HepG2 (cell line): ENCODE results near the gene MKRN2OS. TPM values are rescaled to one million over a fixed set of nuclear protein-coding genes. Genes with fewer than 3 reads are reported as not detected.

ENCODE experiments used
- AHR ChIP-seq: IDR thresholded peaks from 2 replicates; pipeline ENCODE4 v1.6.1; 2018; ENCODE audit warnings: missing genetic modification reagents, missing compliant biosample characterization
- ELK4 ChIP-seq: sonication (generic); formaldehyde crosslinking; IDR thresholded peaks from 2 replicates; pipeline ENCODE4 v1.9.0; 2021; ENCODE audit warnings: missing genetic modification reagents, borderline replicate concordance
- FOXK2 ChIP-seq: fragments of 450-650 bp; IDR thresholded peaks from 2 replicates; pipeline ENCODE4 v1.6.1; 2016
- KAT7 ChIP-seq: IDR thresholded peaks from 2 replicates; pipeline ENCODE4 v1.6.1; 2018; ENCODE audit warnings: borderline replicate concordance, missing compliant biosample characterization
- MTF2 ChIP-seq: sonication (generic); formaldehyde crosslinking; IDR thresholded peaks from 2 replicates; pipeline ENCODE4 v1.5.0; 2020; ENCODE audit warnings: missing genetic modification reagents, borderline replicate concordance
- MXD3 ChIP-seq: IDR thresholded peaks from 2 replicates; pipeline ENCODE4 v1.6.1; 2016; ENCODE audit warnings: mild to moderate bottlenecking, missing biosample characterization, missing genetic modification reagents
- ZHX2 ChIP-seq, 2 experiments: sonication (generic) in 1 of 2; formaldehyde crosslinking in 1 of 2; IDR thresholded peaks; 2 replicates each; pipeline versions ENCODE4 v1.6.1 to v1.9.0; 2014 to 2022; ENCODE audit warnings: antibody characterized with exemption in 1 of 2, borderline replicate concordance in 1 of 2, inconsistent platforms in 1 of 2, low read depth in 1 of 2, missing genetic modification reagents in 1 of 2
- ZNF180 ChIP-seq: sonication (generic); formaldehyde crosslinking; IDR thresholded peaks from 2 replicates; pipeline ENCODE4 v1.4.0; 2020; ENCODE audit warnings: low read depth, missing genetic modification reagents, borderline replicate concordance
- ZNF207 ChIP-seq: fragments of 450-650 bp; IDR thresholded peaks from 2 replicates; pipeline ENCODE4 v1.6.1; 2016; ENCODE audit warnings: antibody characterized with exemption, borderline replicate concordance
- ZNF318 ChIP-seq: sonication (generic); formaldehyde crosslinking; IDR thresholded peaks from 2 replicates; pipeline ENCODE4 v1.4.0; 2020; ENCODE audit warnings: mild to moderate bottlenecking, missing genetic modification reagents
- ZNF546 ChIP-seq: sonication (generic); formaldehyde crosslinking; conservative IDR thresholded peaks from 2 replicates; pipeline ENCODE4 v1.8.1; 2023; ENCODE audit warnings: mild to moderate bottlenecking, missing genetic modification reagents
- ZNF878 ChIP-seq: sonication (generic); formaldehyde crosslinking; IDR thresholded peaks from 2 replicates; pipeline ENCODE4 v1.8.1; 2023; ENCODE audit warnings: mild to moderate bottlenecking, missing genetic modification reagents, moderate library complexity
- polyA plus RNA-seq, 8 experiments: library from polyadenylated mRNA; depleted of rRNA in 3 of 8; stranded (reverse) in 7 of 8; unstranded in 1 of 8; fragments of >200 nt; fragmentation: Illumina TruSeq in 4 of 8; extraction: Trizol in 4 of 8; gene quantifications; 2 replicates each; pipeline versions ENCODE4 v1.2.1 to v1.2.3, GENCODE V29; 2011 to 2016; ENCODE audit warnings: low read depth in 4 of 8, missing spikeins in 1 of 8, mixed read lengths in 1 of 8; ENCODE audit not compliant: insufficient read depth in 1 of 8
- total RNA-seq, 5 experiments: library from RNA; depleted of rRNA; stranded (reverse); fragments of >200 nt; fragmentation: Illumina TruSeq; extraction: Trizol; gene quantifications; 2 replicates each; pipeline ENCODE4 v1.2.3, GENCODE V29; 2016; ENCODE audit warnings: low read depth in 1 of 5

Gene MKRN2OS
- total and polyA plus RNA-seq, 2 of the 13 experiments (the other 11 are each of a cell fraction or from before 2014, with no cell fraction given): not detected

GRCh38 chr3:12556690-12557472 is 11.6 kb upstream of the MKRN2OS start, which contains the start of gene MKRN2 (continued):
- TF ChIP-seq ZNF318 (CRISPR knock-in tag) (0 out of 2 replicates have a peak, but pooled peaks have one; percentile 52), KAT7 (CRISPR knock-in tag) (peak; percentile 83; the same call in 1 of the 2 replicates), MTF2 (CRISPR knock-in tag) (peak; percentile 79; the same call in 1 of the 2 replicates), ZNF878 (CRISPR knock-in tag) (peak; percentile 53; the same call in 1 of the 2 replicates), FOXK2 (no peak), AHR (peak; percentile 51; the same call in 1 of the 2 replicates), ZNF180 (CRISPR knock-in tag) (no peak), ELK4 (CRISPR knock-in tag) (no peak), ZNF546 (peak; percentile 79), ZNF207 (no peak), MXD3 (CRISPR knock-in tag) (peak; percentile 87), ZHX2 (IDR thresholded peaks at IDR 0.05; ENCODE audit: low read depth) (peak; percentile 67; the same call in 1 of the 2 replicates), ZHX2 (CRISPR knock-in tag; IDR thresholded peaks at IDR 0.05; ENCODE audit: borderline replicate concordance) (no peak; the same call in 1 of the 2 replicates)
